Ovary (tissue), 3 donors: ENCODE results near the gene DNA2.

Experiments used
- POLR2A ChIP-seq: fragments of 450-650 bp; IDR thresholded peaks from one replicate; pipeline ENCODE4 v1.6.1; 2017; ENCODE audit warnings: antibody characterized with exemption, mild to moderate bottlenecking, moderate library complexity
- TF ChIP-seq, protein P1 (sequence below), 3 donors: fragments of 450-650 bp in 2 of 3; fragments of 200-600 bp in 1 of 3; IDR thresholded peaks; one replicate each; pipeline versions ENCODE4 v1.5.1 to v1.8.0; 2016 to 2022; ENCODE audit warnings: antibody characterized with exemption in 3 of 3, mild to moderate bottlenecking in 1 of 3
- donor health status: DM: no; HTN: no; CAD: no.

DNA sequence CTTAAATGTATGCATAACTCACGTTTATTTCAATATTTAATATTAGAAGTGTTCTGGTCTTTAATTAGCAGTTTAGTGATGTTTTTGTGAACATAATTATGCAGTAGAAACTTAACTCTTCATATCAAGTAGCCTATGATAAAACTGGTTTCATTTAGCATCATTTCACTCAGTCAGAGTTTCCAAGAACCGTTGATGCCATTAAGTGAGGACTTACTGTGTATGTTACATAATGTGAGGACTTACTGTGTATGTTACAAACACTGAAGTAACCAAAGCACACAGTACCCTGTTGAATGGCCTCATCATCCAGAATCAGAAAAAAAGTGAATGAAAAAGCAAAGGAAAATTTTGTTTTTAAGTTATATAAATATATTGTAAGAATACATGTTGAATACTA, 106.2 kb downstream of the DNA2 start:
- TF ChIP-seq, protein P1, sequence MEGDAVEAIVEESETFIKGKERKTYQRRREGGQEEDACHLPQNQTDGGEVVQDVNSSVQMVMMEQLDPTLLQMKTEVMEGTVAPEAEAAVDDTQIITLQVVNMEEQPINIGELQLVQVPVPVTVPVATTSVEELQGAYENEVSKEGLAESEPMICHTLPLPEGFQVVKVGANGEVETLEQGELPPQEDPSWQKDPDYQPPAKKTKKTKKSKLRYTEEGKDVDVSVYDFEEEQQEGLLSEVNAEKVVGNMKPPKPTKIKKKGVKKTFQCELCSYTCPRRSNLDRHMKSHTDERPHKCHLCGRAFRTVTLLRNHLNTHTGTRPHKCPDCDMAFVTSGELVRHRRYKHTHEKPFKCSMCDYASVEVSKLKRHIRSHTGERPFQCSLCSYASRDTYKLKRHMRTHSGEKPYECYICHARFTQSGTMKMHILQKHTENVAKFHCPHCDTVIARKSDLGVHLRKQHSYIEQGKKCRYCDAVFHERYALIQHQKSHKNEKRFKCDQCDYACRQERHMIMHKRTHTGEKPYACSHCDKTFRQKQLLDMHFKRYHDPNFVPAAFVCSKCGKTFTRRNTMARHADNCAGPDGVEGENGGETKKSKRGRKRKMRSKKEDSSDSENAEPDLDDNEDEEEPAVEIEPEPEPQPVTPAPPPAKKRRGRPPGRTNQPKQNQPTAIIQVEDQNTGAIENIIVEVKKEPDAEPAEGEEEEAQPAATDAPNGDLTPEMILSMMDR (IDR thresholded peaks at IDR 0.05), result no peak
- no peak for TF ChIP-seq POLR2A
